Effector memory CD4-positive, alpha-beta T cell (primary cell): Measurements from ENCODE around the gene SCN1B.

Source experiments
- DNase-seq, 3 donors: peaks; one replicate each; pipeline ENCODE4 v3.0.0-alpha.2; 2020
- H3K27ac ChIP-seq: 2 replicates; pipeline ENCODE4 v1.7.0; 2013; ENCODE audit warnings: mild to moderate bottlenecking, low read length, moderate library complexity; ENCODE audit not compliant: insufficient read depth, poor library complexity, severe bottlenecking
- H3K27me3 ChIP-seq: replicated peaks from 2 replicates; pipeline ENCODE4 v1.7.0; 2013; ENCODE audit warnings: mild to moderate bottlenecking, low read length; ENCODE audit not compliant: insufficient read depth, control insufficient read depth, poor library complexity, severe bottlenecking
- H3K36me3 ChIP-seq: 2 replicates; pipeline ENCODE4 v1.7.0; 2013; ENCODE audit warnings: mild to moderate bottlenecking, low read length, moderate library complexity; ENCODE audit not compliant: control insufficient read depth, insufficient read depth
- H3K4me1 ChIP-seq: 2 replicates; pipeline ENCODE4 v1.7.0; 2013; ENCODE audit warnings: low read length, mild to moderate bottlenecking; ENCODE audit not compliant: control insufficient read depth, insufficient read depth, poor library complexity, severe bottlenecking
- H3K4me3 ChIP-seq: 2 replicates; pipeline ENCODE4 v1.7.0; 2013; ENCODE audit warnings: low read length, low read depth, mild to moderate bottlenecking; ENCODE audit not compliant: insufficient read depth, poor library complexity, severe bottlenecking
- H3K9me3 ChIP-seq: 2 replicates; pipeline ENCODE4 v1.7.0; 2013; ENCODE audit warnings: mild to moderate bottlenecking, low read length, moderate library complexity; ENCODE audit not compliant: control insufficient read depth

Gene SCN1B

DNA sequence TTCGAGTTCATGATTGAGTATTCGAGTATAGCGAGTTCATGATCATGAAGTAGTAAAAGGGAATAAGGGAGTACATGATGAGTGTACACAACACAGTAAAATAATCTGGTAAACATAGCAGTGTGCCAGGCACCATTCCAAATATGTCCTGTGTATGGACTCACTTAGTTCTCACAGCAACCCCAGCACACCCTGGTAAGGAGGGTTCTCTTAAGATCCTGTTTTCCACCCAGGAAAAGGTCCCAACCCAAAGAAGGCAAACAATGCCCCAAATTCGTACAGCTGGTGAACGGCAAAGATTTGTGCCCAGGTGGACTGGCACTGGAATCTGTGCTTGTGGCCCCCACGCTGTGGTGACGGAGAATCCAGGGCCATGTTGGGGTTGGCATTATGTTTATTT, 32.7 kb downstream of the SCN1B start:
- no peaks in the 10 kb centered on the region for H3K9me3 ChIP-seq
- no peaks in the 10 kb centered on the region for H3K4me1 ChIP-seq
- no peak overlapping the region for H3K4me3 ChIP-seq
- H3K27ac ChIP-seq = no peak overlapping the region
- no peaks in the 10 kb centered on the region for H3K36me3 ChIP-seq
- DNase-seq = no peak
- H3K27me3 ChIP-seq = no peaks in the 10 kb centered on the region

DNA sequence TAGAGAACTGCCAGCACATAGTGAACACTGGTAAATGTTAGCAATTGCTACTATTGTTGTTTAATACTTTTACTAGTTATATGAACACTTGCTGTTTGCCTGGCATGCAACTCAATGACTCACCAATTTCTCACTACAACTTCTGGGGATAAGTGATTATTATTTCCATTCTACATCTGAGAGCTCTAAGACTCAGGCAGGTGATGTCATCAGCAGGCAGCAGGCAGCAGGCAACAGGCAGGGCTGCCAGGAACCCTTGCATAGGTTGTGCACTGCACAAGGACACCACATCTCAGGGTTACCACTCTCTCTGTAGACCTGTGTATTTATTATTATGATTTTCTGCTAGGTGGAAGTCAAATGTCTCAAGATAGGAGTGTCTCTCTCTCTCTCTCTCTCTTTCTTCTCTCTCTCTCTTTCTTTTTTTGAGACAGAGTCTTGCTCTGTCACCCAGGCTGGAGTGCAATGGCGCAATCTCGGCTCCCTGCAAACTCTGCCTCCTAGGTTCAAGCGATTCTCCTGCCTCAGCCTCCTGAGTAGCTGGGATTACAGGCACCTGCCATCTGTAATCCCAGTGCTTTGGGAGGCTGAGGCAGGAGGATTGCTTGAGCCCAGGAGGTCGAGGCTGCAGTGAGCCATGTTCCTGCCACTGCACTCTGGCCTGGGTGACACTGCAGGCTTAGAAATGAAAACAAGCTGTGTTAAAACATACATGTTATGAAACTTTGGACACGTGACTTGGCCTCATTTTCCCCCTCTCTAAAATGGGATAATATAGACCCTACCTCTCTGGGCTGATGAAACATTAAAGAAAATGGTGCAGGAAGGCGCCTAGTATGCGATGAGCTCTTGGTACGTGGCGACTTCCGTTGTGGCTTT, 33.9 kb downstream of the SCN1B start:
- DNase-seq = no peak
- no peaks in the 10 kb centered on the region for H3K9me3 ChIP-seq

DNA sequence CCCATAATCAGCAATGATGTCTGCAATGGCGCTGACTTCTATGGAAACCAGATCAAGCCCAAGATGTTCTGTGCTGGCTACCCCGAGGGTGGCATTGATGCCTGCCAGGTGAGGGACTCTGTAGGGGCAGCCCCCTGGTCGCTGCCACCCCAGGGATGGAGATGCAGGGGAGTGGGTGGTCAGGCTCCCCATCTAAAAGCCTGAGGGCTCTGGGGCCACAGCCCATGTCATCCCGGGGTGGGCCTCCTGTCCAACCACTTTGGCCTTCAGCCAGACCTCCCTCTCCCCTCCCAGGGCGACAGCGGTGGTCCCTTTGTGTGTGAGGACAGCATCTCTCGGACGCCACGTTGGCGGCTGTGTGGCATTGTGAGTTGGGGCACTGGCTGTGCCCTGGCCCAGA, 35.3 kb downstream of the SCN1B start:
- no peaks in the 10 kb centered on the region for H3K4me1 ChIP-seq
- H3K27ac ChIP-seq = no peak overlapping the region
- H3K4me3 ChIP-seq = no peak overlapping the region
- H3K9me3 ChIP-seq = no peaks in the 10 kb centered on the region
- DNase-seq = no peak
- no peaks in the 10 kb centered on the region for H3K27me3 ChIP-seq
- H3K36me3 ChIP-seq = no peaks in the 10 kb centered on the region

More for the DNA sequence above, 33.9 kb downstream of the SCN1B start:
- no peaks in the 10 kb centered on the region for H3K27me3 ChIP-seq
- H3K4me3 ChIP-seq = no peak overlapping the region
- no peaks in the 10 kb centered on the region for H3K36me3 ChIP-seq
- H3K4me1 ChIP-seq = no peaks in the 10 kb centered on the region
- no peak overlapping the region for H3K27ac ChIP-seq

DNA sequence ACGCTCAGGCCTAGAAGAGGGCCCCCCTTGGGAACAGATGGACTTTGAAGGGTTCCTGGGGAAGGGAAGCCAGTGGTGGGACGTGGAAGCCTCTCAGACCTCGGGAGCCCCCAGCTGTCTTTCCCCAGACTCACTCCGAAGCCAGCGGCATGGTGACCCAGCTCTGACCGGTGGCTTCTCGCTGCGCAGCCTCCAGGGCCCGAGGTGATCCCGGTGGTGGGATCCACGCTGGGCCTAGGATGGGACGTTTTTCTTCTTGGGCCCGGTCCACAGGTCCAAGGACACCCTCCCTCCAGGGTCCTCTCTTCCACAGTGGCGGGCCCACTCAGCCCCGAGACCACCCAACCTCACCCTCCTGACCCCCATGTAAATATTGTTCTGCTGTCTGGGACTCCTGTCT, 35.9 kb downstream of the SCN1B start:
- H3K27me3 ChIP-seq = no peaks in the 10 kb centered on the region
- no peaks in the 10 kb centered on the region for H3K9me3 ChIP-seq
- no peak for DNase-seq
- no peaks in the 10 kb centered on the region for H3K36me3 ChIP-seq
- no peaks in the 10 kb centered on the region for H3K4me1 ChIP-seq
- no peak overlapping the region for H3K4me3 ChIP-seq
- no peak overlapping the region for H3K27ac ChIP-seq

DNA sequence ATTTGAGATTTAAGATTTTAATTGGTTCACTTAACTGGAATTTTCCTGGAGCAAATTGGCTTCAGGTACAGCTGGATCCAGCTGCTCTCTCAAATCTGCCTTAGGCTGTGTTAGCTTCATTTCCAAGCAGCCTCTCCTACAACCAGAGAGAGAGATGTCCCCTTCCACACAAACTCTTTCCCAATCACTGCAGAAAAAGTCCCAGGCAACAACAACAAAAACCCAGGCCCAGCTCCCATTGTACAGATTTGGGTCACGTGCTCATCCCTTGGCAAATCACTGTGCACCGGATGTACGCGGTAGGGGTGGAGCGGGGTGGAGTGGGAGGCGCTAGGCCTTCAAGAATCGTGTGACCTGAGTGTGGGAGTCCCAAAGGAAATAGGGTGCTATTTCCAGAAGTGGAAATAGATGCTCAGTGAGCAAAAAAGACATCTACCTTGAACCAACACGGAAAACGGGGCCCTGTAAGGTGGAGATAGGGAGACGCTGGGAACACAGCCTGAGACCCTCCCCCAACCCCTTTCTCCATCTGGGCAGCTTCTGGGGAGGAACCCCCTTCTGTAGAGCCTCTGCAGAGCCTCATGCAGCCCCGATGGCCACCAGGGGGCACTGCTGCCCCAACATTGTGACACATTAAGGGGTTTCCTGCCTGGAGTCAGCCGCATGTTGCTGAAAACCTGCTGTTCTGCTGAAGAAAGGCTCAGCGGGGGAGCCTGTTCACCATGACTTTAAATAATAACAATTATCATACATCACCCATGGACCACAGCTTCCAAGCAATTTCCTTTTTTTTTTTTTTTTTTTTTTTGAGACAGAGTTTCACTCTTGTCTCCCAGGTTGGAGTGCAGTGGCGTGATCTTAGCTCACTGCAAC, 36.7 kb downstream of the SCN1B start:
- no peak overlapping the region for H3K27ac ChIP-seq
- no peak overlapping the region for H3K4me3 ChIP-seq
- no peaks in the 10 kb centered on the region for H3K27me3 ChIP-seq
- H3K9me3 ChIP-seq = no peaks in the 10 kb centered on the region
- no peaks in the 10 kb centered on the region for H3K36me3 ChIP-seq
- H3K4me1 ChIP-seq = no peaks in the 10 kb centered on the region
- peak; percentile 66 to 77 (median 71) for DNase-seq

DNA sequence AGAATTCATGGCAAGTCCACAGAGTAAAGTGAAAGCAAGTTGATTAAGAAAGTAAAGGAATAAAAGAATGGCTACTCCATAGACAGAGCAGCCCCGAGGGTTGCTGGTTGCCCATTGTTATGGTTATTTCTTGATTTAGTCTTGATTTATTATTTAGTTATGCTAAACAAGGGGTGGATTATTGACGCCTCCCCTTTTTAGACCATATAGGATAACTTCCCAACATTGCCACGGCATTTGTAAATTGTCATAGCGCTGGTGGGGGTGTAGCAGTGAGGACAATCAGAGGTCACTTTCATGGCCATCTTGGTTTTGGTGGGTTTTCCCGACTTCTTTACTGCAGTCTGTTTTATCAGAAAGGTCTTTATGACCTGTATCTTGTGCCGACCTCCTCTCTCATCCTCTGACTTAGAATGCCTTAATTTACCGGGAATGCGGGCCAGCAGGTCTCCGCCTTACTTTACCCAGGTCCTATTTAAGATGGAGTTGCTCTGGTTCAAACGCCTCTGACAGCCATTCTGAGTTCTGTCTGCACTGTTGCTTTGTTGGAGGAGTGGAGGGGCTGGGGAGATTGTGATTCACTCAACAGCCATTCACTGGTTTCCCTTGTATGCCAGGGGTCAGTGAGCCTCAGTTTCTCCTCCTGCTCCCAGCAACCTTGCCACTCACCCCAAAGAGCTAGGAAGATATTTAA, 38.8 kb downstream of the SCN1B start:
- Histone ChIP-seq H3K9me3 (no peaks in the 10 kb centered on the region), H3K27ac (no peak overlapping the region), H3K4me3 (no peak overlapping the region), H3K27me3 (no peaks in the 10 kb centered on the region), H3K36me3 (no peaks in the 10 kb centered on the region), H3K4me1 (no peaks in the 10 kb centered on the region)
- no peak for DNase-seq

DNA sequence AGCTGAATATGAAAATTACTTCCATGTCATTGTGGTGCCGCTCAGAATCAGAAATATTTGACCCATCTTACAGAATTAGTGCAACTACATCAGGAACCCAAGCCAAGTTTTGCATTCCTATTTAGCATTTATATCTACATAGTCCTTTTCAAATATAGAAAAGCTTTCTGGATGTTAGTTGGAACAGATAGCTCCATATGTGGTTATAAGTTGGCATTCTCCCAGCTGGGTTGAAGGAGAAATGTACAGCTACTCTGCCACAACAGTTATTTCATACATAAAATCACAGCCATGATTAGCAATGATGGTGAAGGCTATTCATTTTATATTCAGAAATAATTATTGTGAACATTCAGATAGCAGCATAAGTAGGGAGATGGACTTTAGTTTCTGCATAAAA, 39.4 kb downstream of the SCN1B start:
- Histone ChIP-seq H3K36me3 (no peaks in the 10 kb centered on the region), H3K27ac (no peak overlapping the region), H3K9me3 (no peaks in the 10 kb centered on the region), H3K4me3 (no peak overlapping the region), H3K4me1 (no peaks in the 10 kb centered on the region), H3K27me3 (no peaks in the 10 kb centered on the region)
- DNase-seq = no peak

DNA sequence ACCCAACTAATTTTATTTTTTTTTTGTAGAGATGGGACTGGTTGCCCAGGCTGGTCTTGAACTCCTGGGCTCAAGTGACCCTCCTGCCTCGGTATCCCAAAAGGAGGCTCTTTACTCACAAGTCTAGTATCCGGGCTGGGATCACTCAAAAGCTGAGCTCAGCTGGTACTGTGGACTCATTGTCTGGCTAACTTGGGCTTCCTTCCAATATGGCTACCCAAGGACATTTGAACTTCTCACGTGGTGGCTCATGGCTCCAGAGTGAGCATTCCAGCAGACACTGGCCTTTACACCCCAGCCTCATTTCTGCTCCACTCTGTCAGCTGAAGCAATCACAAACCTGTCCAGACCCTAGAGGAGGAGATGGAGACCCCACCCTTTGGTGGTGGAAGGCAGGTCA, 40.2 kb downstream of the SCN1B start:
- H3K4me3 ChIP-seq = no peak overlapping the region
- no peaks in the 10 kb centered on the region for H3K9me3 ChIP-seq
- H3K27ac ChIP-seq = no peak overlapping the region
- DNase-seq = no peak
- no peaks in the 10 kb centered on the region for H3K27me3 ChIP-seq
- no peaks in the 10 kb centered on the region for H3K4me1 ChIP-seq
- no peaks in the 10 kb centered on the region for H3K36me3 ChIP-seq

DNA sequence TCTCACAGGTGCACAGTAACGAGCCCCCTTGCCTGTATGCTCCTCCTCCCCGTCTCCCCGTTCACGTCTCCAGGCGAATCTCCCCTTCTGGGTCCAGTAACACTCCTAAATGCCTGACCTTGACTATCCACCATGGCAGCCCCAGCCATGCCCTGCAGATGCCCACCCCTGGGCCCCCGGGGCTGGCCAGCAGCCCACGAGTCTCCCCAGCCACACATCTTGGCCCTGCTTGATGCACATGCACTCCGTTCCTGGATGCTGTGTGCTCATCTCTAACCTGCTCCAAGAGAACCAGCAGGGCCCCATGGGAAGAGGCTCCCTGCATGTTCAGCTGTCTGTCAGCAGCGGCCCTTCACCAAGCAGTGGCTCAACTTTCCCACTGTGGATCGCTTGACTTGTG, 43.2 kb downstream of the SCN1B start:
- no peak for DNase-seq
- H3K4me1 ChIP-seq = no peaks in the 10 kb centered on the region
- H3K27ac ChIP-seq = no peak overlapping the region
- H3K36me3 ChIP-seq = no peaks in the 10 kb centered on the region
- no peak overlapping the region for H3K4me3 ChIP-seq
- no peaks in the 10 kb centered on the region for H3K9me3 ChIP-seq
- H3K27me3 ChIP-seq = no peaks in the 10 kb centered on the region
